Superior temporal gyrus (tissue), 1 donor: ENCODE data around the gene CNDP1.

Experiments
- DNase-seq: peaks from one replicate; pipeline ENCODE4 v3.0.0-alpha.2; 2016; ENCODE audit errors: extremely low spot score

The CNDP1 gene

DNA sequence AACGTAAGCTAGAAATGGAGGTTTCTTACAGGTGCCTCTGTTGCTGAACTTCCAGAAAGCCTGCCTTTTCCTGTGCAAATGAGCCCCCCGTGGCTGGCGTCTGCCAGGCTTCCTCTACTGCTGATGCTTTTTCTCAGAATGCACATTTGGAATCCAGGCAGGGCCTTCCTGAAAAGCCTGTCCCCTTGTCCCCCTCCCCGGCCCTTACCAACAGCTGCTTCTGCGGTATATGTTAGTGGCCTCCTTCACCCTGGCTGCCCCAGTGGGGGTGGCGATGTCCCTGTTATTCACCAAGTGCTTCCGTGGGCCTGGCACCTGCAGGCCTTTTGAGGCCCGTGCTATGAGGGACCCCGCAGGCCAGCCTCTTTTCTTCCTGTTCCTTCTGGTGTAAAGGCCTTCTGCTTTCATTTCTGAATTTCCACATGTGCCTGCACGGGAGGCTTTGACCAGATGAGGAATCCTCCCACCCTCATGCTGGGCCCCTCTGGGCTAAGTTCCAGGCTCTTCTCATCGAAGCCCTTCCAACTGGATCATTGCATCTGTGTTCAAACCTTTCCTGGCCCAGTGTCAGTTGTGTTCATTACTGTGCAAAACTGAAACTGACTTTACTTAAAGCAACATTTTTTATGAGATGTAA, 27.7 kb upstream of the CNDP1 start:
- DNase-seq = no peak

DNA sequence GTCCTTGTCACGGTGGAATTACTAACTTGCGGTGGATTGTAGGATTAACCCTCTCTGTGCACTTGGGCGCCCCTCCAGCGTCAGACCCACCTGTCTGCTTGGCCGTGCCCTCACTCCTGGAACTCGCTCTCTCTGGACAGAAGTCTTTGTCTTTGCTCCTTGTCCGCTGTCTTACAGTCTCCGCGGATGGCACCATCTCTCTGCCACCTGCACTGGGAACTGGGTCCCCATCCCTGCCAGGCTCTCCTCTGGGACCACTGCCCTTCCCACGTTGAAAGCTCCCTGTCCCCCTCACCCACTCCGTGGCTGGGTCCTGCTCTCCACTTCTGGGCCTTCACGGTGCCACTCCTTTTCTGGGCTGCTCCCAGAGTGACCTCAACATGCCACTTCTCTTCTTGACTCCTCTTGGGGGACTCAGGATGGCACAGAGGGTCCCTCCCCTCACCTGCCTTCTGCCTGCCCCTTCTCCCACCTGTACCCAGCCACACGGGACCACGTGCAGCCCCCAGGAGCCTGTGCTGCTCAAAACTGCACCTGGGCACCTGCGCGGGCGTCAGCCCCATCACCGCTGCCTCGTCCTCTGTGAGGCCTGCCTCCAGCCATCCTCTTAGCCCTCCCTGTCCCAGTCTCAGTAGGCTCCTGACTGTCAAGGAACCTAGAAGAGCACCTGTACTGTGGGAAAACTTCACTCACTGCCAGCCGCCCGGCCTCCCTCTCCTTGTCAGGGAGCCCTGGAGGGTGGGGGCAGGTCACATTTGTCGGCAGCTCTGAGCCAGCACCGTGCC, 27.0 kb upstream of the CNDP1 start:
- no peak for DNase-seq

- DNase-seq = no peak
Measured at GRCh38 chr18:74507927-74508326, 26.4 kb upstream of the CNDP1 start.

GRCh38 chr18:74508366-74508765, 25.9 kb upstream of the CNDP1 start:
- DNase-seq = no peak

GRCh38 chr18:74508821-74509225, 25.5 kb upstream of the CNDP1 start:
- DNase-seq = no peak

DNA sequence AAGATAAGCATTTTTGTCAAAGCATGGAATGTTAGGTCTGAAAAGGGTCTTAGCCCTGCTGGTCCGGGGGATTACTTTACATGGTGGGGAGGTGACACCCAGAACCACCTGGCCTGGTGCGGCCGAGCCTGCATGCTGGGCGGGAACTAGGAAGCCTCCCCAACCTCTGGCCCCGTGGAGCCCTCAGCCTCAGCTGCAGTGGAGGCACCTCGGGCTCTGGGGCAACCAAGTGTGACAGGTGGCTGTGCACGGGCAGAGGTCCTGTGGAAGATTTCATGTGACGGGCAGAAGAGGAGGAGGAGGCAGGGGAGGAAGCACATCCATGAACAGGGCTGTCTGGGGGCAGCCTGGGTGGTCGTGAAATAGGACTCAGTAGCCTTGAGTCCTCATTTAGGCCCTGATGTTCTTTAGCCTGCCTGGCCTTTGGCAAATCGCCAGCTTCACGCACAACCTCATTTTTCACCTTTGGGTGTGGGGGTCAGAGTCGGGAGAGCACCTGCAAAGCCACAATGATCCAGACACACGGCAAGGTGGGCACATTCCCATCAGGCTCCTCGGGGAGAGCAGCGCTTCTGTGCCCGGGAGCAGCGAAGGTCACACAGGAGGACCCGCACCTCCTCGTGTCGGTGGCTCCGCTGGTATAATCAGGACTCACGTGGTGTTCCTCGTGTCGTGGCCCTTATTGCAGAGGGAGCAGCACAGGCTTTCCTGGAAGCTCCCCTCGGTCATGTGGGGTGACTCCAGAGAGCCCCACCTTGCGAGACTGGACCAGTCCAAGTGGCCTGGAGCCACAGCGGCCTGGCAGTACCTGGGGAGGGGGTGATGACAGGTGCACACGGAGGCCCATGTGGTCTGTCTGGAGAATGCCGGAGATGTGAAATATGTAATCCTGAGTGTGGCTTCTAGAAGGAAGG, 24.2 kb upstream of the CNDP1 start:
- no peak for DNase-seq

DNA sequence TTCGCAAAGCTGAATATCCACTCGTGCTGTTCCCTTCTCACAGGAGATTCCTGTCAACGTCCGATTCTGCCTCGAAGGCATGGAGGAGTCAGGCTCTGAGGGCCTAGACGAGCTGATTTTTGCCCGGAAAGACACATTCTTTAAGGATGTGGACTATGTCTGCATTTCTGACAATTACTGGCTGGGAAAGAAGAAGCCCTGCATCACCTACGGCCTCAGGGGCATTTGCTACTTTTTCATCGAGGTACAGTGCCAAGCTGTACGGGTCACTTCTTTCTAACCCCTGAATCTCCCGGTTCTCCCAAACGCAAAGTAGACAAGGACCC, 23.6 kb upstream of the CNDP1 start:
- no peak for DNase-seq

DNA sequence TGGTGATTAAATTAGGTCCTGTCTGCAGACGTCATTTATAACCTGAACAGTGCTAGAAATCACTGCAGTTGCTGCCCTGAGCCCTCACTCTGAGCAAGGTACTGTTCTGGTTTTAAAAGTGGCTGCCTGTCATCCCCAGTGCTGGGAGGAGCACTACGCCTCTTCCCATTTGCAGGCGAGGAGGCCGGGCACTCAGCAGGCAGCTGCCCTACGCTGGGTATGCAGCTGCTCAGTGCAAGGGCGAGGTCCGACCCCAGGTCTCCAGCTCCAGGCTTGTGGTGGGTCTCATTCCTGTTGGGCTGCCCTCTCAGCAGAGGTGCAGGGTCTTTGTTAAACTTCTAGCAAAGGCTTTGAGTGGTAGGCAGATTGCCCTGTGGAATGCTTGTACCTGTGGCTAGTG, 22.5 kb upstream of the CNDP1 start:
- no peak for DNase-seq

DNA sequence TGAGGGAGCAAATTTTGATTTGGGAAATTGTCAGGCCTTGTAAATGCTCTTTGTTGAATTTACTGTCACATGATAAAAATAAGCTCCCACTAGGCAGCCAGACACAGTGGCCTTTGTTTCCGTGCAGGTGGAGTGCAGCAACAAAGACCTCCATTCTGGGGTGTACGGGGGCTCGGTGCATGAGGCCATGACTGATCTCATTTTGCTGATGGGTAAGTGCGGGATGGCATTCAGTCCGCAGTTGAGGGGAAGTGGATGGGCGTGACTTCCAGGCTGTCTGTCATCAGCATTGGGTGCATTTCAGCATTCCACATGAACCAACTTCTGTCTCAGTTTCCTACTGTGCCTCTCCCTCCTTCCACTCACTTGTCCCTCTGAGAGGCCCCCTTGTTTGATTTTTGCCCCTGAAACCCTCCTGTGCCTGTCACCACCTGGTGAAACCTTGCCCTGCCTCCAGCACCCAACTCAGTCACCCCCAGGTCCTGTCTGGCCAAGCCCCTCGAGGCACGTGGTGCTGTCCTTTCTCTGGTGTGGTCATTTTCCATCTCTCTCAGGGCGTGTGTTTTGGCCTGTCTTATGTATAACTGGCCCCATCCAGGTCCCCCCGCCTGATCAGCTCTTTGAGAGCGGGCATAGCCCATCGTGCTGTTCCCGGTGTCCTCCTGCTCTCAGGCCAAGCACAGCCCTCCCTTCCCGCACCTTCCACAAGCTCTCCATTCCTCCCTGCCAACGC, 21.8 kb upstream of the CNDP1 start:
- peak; percentile 94 for DNase-seq

- DNase-seq = no peak
Measured at GRCh38 chr18:74513149-74513882, 21.0 kb upstream of the CNDP1 start.

DNA sequence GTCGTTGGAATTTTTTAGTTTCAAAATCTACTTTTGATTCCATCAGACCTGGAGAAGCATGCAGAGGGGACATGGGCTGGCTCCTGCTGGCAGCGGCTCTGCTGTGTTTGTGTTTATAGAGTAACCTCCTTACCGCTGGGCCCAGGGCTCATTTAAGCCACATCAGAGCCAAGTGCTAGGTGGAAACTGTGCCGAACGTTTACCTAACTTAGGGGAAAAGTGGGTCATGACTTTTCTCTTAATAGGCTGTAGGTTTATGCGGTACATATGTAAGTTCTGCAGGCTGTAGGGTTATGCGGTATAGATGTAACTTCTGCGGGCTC, 20.5 kb upstream of the CNDP1 start:
- no peak for DNase-seq

DNA sequence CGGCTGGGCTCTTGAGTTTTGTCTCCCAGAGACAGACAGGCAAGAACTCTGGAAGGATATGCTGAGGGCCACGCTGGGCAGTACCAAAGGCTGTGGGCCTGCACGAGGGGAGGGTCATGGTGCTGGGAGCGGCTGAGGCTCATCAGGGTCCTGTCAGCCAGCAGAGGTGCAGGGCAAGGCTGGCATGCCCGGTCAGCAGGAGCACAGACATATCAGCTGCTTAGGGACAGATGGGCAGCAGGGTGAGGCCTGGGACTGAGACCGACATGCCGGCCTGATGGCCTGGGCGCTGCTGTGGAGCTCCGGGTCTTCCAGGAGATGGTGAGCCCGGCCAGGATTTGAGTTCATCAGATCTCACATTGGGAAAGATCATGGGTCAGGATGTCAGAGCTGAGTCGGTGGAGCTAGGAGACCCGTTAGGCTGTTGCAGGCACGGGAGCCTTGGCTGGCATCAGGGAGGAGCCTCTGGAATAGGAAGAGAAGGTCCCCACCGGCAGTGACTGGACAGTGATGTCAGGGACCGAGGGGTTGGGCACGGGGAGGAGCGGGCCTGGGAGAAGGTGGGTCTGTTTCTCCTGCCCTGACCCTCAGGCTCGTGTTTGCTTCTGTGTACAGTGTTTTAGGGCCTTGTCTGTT, 19.3 kb upstream of the CNDP1 start:
- no peak for DNase-seq

GRCh38 chr18:74515620-74516231, 18.6 kb upstream of the CNDP1 start:
- DNase-seq = no peak

- no peak for DNase-seq
Measured at GRCh38 chr18:74516271-74517235, 17.7 kb upstream of the CNDP1 start.

DNA sequence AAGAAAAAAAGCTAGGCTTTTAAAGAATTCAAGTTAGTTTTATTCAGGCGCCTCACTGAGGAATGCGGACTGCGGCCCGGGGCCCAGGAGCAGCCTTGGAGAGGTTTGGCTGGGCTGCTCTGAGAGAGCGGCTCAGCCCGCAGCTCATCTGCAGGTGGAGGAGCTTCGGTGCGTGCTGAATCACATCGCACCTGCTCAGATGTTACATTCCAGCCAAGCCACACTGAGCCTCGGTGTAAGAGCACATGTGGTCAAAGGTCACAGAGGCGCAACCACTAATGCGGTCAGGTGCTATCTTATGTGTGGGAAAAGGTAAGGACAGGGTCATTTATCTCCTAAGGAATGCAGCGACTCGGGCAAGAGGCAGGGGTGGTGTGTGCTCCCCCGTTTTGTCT, 17.1 kb upstream of the CNDP1 start:
- DNase-seq = no peak

DNA sequence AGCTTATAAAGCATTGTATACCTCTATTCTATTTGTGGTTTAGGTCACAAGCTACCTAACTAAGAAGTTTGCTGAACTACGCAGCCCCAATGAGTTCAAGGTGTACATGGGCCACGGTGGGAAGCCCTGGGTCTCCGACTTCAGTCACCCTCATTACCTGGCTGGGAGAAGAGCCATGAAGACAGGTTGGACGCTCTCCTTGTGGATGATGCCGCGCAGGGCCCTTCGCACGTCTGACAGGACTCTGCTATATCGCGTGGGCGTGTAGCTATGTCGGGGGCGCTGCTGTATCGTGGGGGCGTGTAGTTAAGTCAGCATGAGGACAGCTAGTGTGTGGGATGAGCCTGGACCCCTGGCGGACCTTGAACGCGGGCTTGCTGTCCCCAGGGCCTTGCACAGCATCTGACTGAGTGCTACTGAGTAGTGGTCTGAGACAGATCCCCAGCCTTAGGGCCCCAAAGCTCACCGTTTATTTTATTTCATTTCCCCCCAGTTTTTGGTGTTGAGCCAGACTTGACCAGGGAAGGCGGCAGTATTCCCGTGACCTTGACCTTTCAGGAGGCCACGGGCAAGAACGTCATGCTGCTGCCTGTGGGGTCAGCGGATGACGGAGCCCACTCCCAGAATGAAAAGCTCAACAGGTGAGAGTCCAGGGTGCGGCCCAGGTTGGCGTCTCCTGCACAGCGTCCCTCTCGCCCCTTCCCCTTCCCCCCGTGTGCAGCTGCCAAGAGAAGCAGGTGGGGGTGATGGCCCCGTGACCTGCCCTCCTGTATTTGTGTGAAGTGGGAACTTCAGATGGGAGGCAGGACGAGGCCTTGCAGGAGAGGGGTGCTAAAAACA, 15.6 kb upstream of the CNDP1 start:
- no peak for DNase-seq

DNA sequence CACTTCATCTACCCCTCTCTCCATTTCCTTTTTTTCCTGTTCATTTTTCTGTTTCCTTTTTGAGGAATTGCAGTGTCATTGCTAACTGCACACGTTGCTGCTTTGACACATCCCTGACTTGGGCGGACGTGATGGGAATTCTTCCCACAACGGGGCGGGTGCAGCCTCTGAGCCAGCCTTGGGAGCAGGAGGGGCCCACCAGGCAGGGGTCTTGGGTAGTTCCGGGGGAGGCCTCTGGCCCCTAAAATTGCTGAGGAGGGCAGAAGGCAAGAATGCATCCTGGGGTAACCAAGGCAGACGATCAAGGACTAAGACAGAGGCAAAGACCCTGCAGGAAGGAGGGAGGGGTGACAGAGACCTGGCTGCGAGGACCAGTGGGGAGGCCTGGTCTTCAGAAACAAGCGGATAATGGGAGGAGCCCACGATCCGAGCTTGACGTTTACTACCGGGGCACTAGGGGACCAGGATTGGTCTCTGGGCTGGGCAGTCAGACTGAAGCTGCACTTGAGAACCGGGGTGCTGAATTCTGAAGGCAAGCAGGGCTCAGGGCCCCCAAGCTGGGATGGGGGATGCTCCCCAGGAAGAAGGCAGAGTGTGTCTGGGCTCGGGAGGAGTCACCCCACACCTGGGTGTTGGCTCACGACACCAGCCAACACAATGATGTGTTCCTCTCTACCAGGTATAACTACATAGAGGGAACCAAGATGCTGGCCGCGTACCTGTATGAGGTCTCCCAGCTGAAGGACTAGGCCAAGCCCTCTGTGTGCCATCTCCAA, 14.8 kb upstream of the CNDP1 start:
- no peak for DNase-seq
